Thoracic aorta (tissue), 2 donors: Measurements from ENCODE around the gene APOL1. TPM values are rescaled to one million over a fixed set of nuclear protein-coding genes. Genes with fewer than 3 reads are reported as not detected.

Experiments used
- ATAC-seq: fragments of 150-250 bp; one replicate; pipeline ENCODE4 v1.8.0; 2017; ENCODE audit warnings: low read depth; ENCODE audit not compliant: insufficient number of reproducible peaks, low FRiP score
- DNase-seq: peaks from one replicate; pipeline ENCODE4 v3.0.0-alpha.2; 2020; ENCODE audit warnings: low spot score
- H3K27ac ChIP-seq, 2 donors: fragments of 200-600 bp; sonication (generic); 1 replicate in 1 of 2; 2 replicates in 1 of 2; pipeline ENCODE4 v1.5.1; 2016; ENCODE audit warnings: mild to moderate bottlenecking in 2 of 2, moderate library complexity in 2 of 2
- H3K27me3 ChIP-seq: fragments of 200-600 bp; sonication (generic); replicated peaks from 2 replicates; pipeline ENCODE4 v1.6.0; 2016; ENCODE audit warnings: mild to moderate bottlenecking; ENCODE audit not compliant: insufficient read depth
- H3K36me3 ChIP-seq: fragments of 200-600 bp; sonication (generic); one replicate; pipeline ENCODE4 v1.5.1; 2016
- H3K4me1 ChIP-seq, 2 donors: fragments of 200-600 bp; sonication (generic); 1 replicate in 1 of 2; 2 replicates in 1 of 2; pipeline versions ENCODE4 v1.5.1 to v1.6.0; 2016; ENCODE audit warnings: low read depth in 2 of 2, mild to moderate bottlenecking in 1 of 2; ENCODE audit not compliant: control insufficient read depth in 1 of 2
- H3K4me3 ChIP-seq: fragments of 200-600 bp; sonication (generic); 2 replicates; pipeline ENCODE4 v1.5.1; 2016; ENCODE audit warnings: mild to moderate bottlenecking
- H3K9me3 ChIP-seq: fragments of 200-600 bp; sonication (generic); 2 replicates; pipeline ENCODE4 v1.5.1; 2016
- CTCF ChIP-seq: fragments of 200-600 bp; sonication (generic); IDR thresholded peaks from one replicate; pipeline ENCODE4 v1.5.1; 2019; ENCODE audit warnings: antibody characterized with exemption
- total RNA-seq, 2 donors: library from RNA; depleted of rRNA; stranded (reverse); fragments of >200 nt; gene quantifications; one replicate each; pipeline versions ENCODE4 v1.1.0 to v1.2.3, GENCODE V29; 2016

The APOL1 gene
- total RNA-seq, 2 donors from 2014 or later, result 40.1 to 47.3 TPM

GRCh38 chr22:36296690-36297089 lies 43.8 kb downstream of the APOL1 start:
- DNase-seq (no peak), ATAC-seq (no peak)
- Histone ChIP-seq H3K4me1 (no peaks in the 10 kb centered on the region), H3K27ac (no peak overlapping the region), H3K4me3 (no peak overlapping the region), H3K27me3 (no peaks in the 10 kb centered on the region), H3K9me3 (no peaks in the 10 kb centered on the region), H3K36me3 (peaks cover 100% of the 10 kb centered on the region)
- TF ChIP-seq CTCF, result no peak

GRCh38 chr22:36297568-36297967 lies 44.6 kb downstream of the APOL1 start:
- ATAC-seq (no peak), DNase-seq (no peak)
- H3K27ac ChIP-seq, result no peak overlapping the region
- H3K4me3 ChIP-seq, result no peak overlapping the region
- H3K36me3 ChIP-seq, result peaks cover 100% of the 10 kb centered on the region
- no peaks in the 10 kb centered on the region for H3K9me3 ChIP-seq
- TF ChIP-seq CTCF, result no peak
- H3K27me3 ChIP-seq, result no peaks in the 10 kb centered on the region
- H3K4me1 ChIP-seq, result no peaks in the 10 kb centered on the region

- no peaks in the 10 kb centered on the region for H3K9me3 ChIP-seq
- DNase-seq, result no peak
- no peaks in the 10 kb centered on the region for H3K27me3 ChIP-seq
- no peak for ATAC-seq
- no peak overlapping the region for H3K27ac ChIP-seq
- TF ChIP-seq CTCF, result no peak
- no peaks in the 10 kb centered on the region for H3K4me1 ChIP-seq
- peaks cover 100% of the 10 kb centered on the region for H3K36me3 ChIP-seq
- H3K4me3 ChIP-seq, result no peak overlapping the region
These were observed 45.2 kb downstream of the APOL1 start for GRCh38 chr22:36298118-36298517.

GRCh38 chr22:36298601-36299000 lies 45.7 kb downstream of the APOL1 start:
- DNase-seq, result no peak
- Histone ChIP-seq H3K9me3 (no peaks in the 10 kb centered on the region), H3K36me3 (peaks cover 99% of the 10 kb centered on the region), H3K4me1 (no peaks in the 10 kb centered on the region), H3K27ac (peak overlapping the region in 1 of 2 donors; percentile 15), H3K4me3 (no peak overlapping the region), H3K27me3 (no peaks in the 10 kb centered on the region)
- no peak for TF ChIP-seq CTCF
- ATAC-seq, result no peak

GRCh38 chr22:36299295-36299694 lies 46.4 kb downstream of the APOL1 start:
- DNase-seq (no peak), ATAC-seq (no peak)
- Histone ChIP-seq H3K9me3 (no peaks in the 10 kb centered on the region), H3K36me3 (peaks cover 98% of the 10 kb centered on the region), H3K4me3 (no peak overlapping the region), H3K27ac (peak overlapping the region; percentile 15 to 45), H3K27me3 (no peaks in the 10 kb centered on the region), H3K4me1 (no peaks in the 10 kb centered on the region)
- TF ChIP-seq CTCF, result no peak
